ENCODE data around the gene SALL3. TPM values are rescaled to one million over a fixed set of nuclear protein-coding genes. Genes with fewer than 3 reads are reported as not detected.

SALL3 gene
- total RNA-seq, 2 donors from 2014 or later, result not detected

DNA sequence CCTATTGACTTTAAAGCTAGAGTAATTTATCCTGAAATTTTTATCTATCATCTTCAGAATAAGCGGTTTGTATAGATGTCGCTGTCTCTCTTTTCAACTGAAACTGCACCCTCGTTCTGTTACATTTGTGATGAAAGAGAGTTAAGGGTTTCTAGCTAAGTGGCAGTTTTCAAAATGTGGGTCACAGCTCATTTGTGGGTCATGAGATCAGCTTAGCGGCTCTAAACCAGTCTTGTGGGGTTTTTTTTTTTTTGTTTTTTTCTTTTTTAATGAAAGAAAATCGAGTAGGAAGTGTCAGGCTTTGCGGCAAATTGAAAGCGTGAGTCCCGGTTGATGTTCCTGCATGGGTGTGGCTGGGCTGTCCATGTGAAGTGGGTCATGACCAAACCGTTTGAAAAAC lies 31.2 kb downstream of the SALL3 start:
- ATAC-seq, result peak; percentile 77
- no peaks in the 10 kb centered on the region for H3K9me3 ChIP-seq (ENCODE audit: control insufficient read depth, low read length, poor library complexity, severe bottlenecking)
- Mint-ChIP-seq H3K27ac (peak overlapping the region; percentile 88), H3K4me1 (no peaks in the 10 kb centered on the region), H3K36me3 (ENCODE audit: low read depth) (no peaks in the 10 kb centered on the region), H3K27me3 (peaks cover 32% of the 10 kb centered on the region), H3K4me3 (peak overlapping the region; percentile 13)
- DNase-seq, result no peak

DNA sequence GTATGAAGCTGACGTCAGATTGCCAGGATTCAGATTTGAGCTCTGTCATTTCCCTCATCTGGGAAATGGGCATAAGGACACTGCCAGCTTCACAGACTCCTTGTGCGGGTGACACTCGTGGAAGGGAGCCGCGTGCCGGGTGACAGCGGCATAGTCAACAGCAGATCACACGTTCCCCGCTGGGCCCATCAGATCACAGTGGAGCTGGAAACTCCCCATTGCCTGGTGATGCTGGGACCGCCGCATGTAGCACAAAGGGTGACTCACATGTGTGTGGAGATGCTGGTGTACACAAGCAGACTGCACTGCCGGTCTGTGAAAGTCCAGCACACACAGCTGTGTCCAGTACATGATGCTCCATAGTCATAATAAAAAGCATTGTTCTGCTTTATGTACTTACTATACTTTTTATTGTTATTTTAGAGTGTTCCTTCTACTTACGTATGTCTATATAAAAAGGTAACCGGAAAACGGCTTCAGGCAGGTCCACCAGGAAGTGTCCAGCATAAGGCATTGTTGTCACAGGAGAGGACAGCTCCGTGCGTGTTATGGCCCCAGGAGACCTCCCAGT lies 31.8 kb downstream of the SALL3 start:
- H3K9me3 ChIP-seq (ENCODE audit: control insufficient read depth, low read length, poor library complexity, severe bottlenecking), result no peaks in the 10 kb centered on the region
- Mint-ChIP-seq H3K36me3 (ENCODE audit: low read depth) (no peaks in the 10 kb centered on the region), H3K27ac (peak overlapping the region; percentile 88), H3K4me1 (no peaks in the 10 kb centered on the region), H3K4me3 (peak overlapping the region; percentile 13), H3K27me3 (peaks cover 32% of the 10 kb centered on the region)
- ATAC-seq, result peak; percentile 85
- peak in 1 of 3 donors; percentile 18 for DNase-seq

DNA sequence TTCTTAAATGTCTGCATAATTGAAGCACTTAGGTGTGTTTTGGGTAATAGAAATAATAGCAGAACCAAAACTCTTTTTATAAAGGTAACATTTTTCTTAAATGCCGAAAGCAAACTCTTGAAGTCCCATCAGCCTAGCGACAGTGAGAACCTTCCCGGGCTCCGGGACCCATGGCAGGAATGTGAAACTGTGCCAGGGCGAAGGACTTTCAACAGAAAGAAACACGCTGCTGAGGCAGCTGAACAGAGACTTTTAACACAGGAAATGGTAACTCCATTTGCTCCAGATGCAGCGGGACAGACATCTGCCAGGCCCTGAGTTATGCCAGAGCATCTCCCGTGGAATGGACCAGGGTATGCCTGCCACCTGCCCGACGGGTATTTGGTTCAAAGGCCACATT lies 34.3 kb downstream of the SALL3 start:
- no peaks in the 10 kb centered on the region for H3K9me3 ChIP-seq (ENCODE audit: control insufficient read depth, low read length, poor library complexity, severe bottlenecking)
- Mint-ChIP-seq H3K4me3 (no peak overlapping the region), H3K27ac (no peak overlapping the region), H3K4me1 (no peaks in the 10 kb centered on the region), H3K36me3 (ENCODE audit: low read depth) (no peaks in the 10 kb centered on the region), H3K27me3 (peaks cover 33% of the 10 kb centered on the region)
- no peak for ATAC-seq
- no peak for DNase-seq

DNA sequence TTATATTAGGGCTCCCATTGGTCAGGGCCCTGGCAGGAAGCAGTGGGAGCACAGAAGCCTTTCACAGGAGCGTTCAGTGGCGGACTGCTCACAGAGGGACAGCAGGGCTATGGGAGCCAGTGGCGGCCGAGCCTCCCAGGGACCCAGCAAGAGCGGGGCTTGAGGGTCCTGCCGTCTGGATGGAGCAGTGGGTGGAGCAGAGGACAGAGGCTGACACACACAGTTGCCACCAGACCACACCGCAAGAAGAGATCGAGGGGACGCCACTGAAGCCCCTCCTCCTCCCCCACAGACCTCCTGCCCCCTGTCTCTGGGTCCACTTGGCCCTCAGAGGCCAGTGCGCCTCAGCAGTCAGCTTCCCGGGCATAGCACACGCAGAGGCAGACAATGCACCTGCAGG lies 39.3 kb downstream of the SALL3 start:
- ATAC-seq (no peak), DNase-seq (no peak)
- no peaks in the 10 kb centered on the region for H3K4me1 Mint-ChIP-seq
- no peak overlapping the region for H3K27ac Mint-ChIP-seq
- H3K27me3 Mint-ChIP-seq, result peaks cover 34% of the 10 kb centered on the region
- no peaks in the 10 kb centered on the region for H3K36me3 Mint-ChIP-seq (ENCODE audit: low read depth)
- no peak overlapping the region for H3K4me3 Mint-ChIP-seq
- no peaks in the 10 kb centered on the region for H3K9me3 ChIP-seq (ENCODE audit: control insufficient read depth, low read length, poor library complexity, severe bottlenecking)

DNA sequence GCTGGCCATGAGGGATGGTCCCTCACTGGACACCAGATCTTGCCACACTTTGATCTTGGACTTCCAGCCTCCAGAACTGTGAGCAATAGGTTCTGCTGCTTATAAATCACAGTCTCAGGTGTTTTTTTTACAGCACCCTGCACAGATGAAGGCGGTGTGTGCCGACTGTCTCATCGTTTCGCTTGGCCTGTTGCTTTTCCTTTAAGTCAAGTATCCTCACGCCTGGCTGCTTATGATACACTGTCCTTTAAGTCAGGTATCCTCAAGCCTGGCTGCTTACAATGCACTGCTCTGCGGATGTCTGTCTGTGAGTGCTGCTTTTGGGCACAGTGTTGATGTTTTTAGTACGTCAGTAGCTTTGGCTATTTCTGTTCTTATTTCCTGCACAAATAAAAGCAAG lies 40.3 kb downstream of the SALL3 start:
- H3K27me3 Mint-ChIP-seq, result peaks cover 37% of the 10 kb centered on the region
- H3K27ac Mint-ChIP-seq, result no peak overlapping the region
- no peak for ATAC-seq
- H3K4me1 Mint-ChIP-seq, result no peaks in the 10 kb centered on the region
- no peaks in the 10 kb centered on the region for H3K9me3 ChIP-seq (ENCODE audit: control insufficient read depth, low read length, poor library complexity, severe bottlenecking)
- no peak overlapping the region for H3K4me3 Mint-ChIP-seq
- H3K36me3 Mint-ChIP-seq (ENCODE audit: low read depth), result no peaks in the 10 kb centered on the region
- no peak for DNase-seq

DNA sequence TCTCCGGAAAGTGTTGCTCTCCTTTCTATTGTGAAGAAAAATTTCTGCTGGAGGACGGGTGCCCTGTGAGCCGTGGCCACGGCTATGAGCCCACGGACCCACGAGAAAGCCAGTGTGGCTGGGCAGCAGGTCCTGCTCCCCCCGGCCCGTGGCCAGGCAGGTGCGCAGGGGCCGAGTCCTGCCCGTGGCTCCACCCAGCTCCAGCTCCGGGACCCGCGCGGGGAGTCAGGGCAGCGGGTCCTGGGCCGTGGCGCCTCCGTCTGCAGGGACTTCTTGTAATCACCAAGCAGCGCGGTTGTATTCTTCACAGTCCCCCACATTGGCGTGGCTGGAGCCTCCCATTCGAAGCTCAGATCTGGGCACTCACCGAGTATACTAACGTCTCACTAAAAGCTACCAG lies 43.0 kb downstream of the SALL3 start:
- H3K9me3 ChIP-seq (ENCODE audit: control insufficient read depth, low read length, poor library complexity, severe bottlenecking), result no peaks in the 10 kb centered on the region
- Mint-ChIP-seq H3K27ac (no peak overlapping the region), H3K4me3 (no peak overlapping the region), H3K27me3 (peaks cover 32% of the 10 kb centered on the region), H3K36me3 (ENCODE audit: low read depth) (no peaks in the 10 kb centered on the region), H3K4me1 (no peaks in the 10 kb centered on the region)
- no peak for ATAC-seq
- no peak for DNase-seq

DNA sequence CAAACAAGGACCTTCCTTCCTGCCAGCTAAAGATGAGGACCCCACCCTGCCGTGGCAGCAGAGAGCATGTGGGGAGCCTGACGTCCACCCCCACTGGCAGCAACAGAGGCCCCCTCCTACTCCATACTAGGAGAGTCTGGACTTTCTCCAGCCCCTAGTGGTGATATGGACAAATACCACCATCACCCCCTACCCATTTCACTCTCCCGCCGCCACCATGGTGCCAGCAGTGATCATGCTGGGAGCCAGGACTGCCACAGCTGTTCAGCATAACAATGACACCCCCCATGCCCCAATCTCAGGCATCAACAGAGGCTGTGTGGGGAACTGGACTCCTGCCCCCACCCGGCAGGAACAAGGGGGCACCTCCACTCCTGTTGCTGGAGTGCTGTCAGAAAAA lies 46.9 kb downstream of the SALL3 start:
- Mint-ChIP-seq H3K4me3 (no peak overlapping the region), H3K27me3 (peaks cover 8% of the 10 kb centered on the region), H3K36me3 (ENCODE audit: low read depth) (no peaks in the 10 kb centered on the region), H3K27ac (no peak overlapping the region), H3K4me1 (no peaks in the 10 kb centered on the region)
- DNase-seq (no peak), ATAC-seq (no peak)
- H3K9me3 ChIP-seq (ENCODE audit: control insufficient read depth, low read length, poor library complexity, severe bottlenecking), result no peaks in the 10 kb centered on the region

DNA sequence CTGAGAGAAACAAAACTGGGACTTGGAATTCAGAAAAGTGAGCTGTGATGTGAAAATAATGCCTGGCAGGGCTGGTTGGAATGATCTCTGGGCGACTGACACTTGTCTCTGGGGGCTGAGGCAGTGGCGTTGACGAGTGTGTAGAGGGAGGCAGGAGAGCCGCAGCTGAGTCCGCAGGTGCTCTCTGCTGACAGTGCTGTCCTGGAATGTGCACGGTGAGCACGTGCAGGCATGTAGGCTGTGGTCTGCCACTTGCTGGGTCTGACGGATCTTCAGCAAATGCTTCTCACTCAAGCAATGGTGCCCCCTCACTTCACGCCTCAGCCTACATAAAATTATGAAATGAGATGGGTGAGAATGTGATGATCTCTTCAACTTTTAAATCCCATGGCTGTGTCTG lies 51.1 kb downstream of the SALL3 start:
- no peaks in the 10 kb centered on the region for H3K4me1 Mint-ChIP-seq
- no peaks in the 10 kb centered on the region for H3K36me3 Mint-ChIP-seq (ENCODE audit: low read depth)
- H3K9me3 ChIP-seq (ENCODE audit: control insufficient read depth, low read length, poor library complexity, severe bottlenecking), result no peaks in the 10 kb centered on the region
- no peak overlapping the region for H3K27ac Mint-ChIP-seq
- ATAC-seq, result no peak
- DNase-seq, result no peak
- no peaks in the 10 kb centered on the region for H3K27me3 Mint-ChIP-seq
- H3K4me3 Mint-ChIP-seq, result no peak overlapping the region

DNA sequence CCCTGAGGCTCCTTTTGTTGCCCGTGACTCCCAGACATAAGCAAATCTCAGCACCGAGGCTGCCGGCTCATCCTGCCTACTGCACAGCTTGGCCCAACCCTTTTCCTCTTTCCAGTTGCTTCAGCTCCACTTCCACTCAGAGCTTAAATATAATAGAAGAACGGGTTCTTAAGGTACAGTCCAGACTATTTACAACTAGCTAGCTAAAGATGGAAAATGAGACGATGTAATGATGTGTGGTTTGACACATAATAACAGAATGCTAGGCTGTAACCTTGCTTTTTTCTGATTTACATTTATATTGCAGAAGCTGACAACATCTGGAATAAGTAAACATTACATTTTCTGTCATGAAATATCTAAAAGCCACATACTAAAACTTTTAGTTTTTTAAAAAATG lies 62.7 kb downstream of the SALL3 start:
- H3K9me3 ChIP-seq (ENCODE audit: control insufficient read depth, low read length, poor library complexity, severe bottlenecking), result no peaks in the 10 kb centered on the region
- Mint-ChIP-seq H3K27me3 (peaks cover 19% of the 10 kb centered on the region), H3K4me1 (no peaks in the 10 kb centered on the region), H3K27ac (no peak overlapping the region), H3K4me3 (no peak overlapping the region), H3K36me3 (ENCODE audit: low read depth) (peaks cover 2% of the 10 kb centered on the region)
- ATAC-seq, result no peak
- no peak for DNase-seq

DNA sequence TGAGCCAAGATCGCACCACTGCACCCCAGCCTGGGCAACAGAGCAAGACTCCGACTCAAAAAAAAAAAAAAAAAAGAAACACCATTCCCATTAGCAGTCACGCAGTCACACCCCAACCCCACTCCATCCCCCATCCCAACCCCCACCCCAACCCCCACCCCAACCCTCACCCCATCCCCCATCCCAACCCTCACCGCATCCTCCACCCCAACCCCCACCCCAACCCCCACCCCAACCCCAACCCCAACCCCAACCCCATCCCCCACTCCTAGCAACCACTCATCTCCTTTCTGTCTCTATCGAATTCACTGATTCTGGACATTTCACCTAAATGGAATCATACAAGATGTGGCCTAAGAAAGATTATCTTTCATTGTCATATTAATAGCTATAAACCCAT lies 63.7 kb downstream of the SALL3 start:
- no peak for ATAC-seq

DNA sequence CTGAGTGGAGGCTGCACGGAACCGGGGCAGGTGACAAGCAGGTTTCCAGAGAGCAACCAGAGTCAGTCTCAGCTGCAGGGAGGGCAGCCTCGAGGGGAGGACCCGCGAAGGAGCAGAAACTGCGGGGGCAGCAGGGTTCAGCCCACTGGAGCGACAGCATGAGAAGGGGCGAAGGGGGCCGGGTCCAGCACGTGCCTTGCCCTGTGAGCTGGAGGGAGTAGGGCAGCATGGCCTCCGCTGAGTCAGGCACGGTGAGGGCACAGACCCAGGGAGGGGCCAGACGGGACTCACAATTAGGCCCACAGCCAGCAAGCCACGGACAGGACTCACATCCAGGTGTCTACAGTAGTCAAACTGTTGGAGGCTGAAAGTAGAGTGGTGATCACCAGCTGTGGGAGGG lies 66.9 kb downstream of the SALL3 start:
- no peaks in the 10 kb centered on the region for H3K9me3 ChIP-seq (ENCODE audit: control insufficient read depth, low read length, poor library complexity, severe bottlenecking)
- H3K4me3 Mint-ChIP-seq, result no peak overlapping the region
- no peak for DNase-seq
- no peak overlapping the region for H3K27ac Mint-ChIP-seq
- ATAC-seq, result no peak
- H3K4me1 Mint-ChIP-seq, result no peaks in the 10 kb centered on the region
- H3K27me3 Mint-ChIP-seq, result peaks cover 11% of the 10 kb centered on the region
- H3K36me3 Mint-ChIP-seq (ENCODE audit: low read depth), result peaks cover 2% of the 10 kb centered on the region

More for the DNA sequence above, 63.7 kb downstream of the SALL3 start:
- peaks cover 19% of the 10 kb centered on the region for H3K27me3 Mint-ChIP-seq
- peaks cover 2% of the 10 kb centered on the region for H3K36me3 Mint-ChIP-seq (ENCODE audit: low read depth)
- H3K4me3 Mint-ChIP-seq, result no peak overlapping the region
- H3K4me1 Mint-ChIP-seq, result no peaks in the 10 kb centered on the region
- H3K9me3 ChIP-seq (ENCODE audit: control insufficient read depth, low read length, poor library complexity, severe bottlenecking), result no peaks in the 10 kb centered on the region
- no peak for DNase-seq
- H3K27ac Mint-ChIP-seq, result no peak overlapping the region

DNA sequence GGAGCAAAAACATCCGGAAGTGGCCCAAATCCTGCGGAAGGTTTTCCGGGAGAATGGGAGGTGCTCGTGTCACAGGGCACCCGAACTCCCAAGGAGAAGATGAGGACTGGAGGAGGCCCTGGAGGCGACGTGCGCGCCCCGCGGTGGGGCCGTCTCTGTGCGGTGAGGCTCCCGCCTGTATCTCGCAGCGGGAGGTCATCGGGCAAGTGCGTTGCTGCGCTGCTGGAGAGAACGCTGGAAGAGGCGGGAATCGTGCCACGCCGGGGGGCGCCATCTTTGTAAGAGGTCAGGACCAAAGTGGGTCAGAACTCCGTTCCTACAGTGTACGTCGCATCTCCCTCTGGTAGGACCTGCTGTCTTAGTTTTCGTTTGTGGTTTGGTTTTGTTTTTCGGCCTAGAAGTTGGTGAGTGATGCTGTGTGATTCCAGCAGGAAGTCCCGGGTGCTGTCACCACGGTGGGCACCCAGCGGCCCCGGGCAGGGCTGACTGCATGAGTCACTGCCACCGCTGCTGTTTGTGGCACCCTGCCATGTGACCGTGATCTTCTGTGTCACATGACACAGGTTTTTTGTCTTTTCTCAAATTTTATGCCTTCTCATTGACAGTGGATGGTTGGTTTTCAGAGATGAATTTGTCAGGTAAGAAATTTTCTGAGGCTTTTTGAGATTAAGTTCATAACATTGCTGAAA lies 68.1 kb downstream of the SALL3 start:
- ATAC-seq, result peak; percentile 35
- Mint-ChIP-seq H3K27me3 (peaks cover 14% of the 10 kb centered on the region), H3K36me3 (ENCODE audit: low read depth) (peaks cover 2% of the 10 kb centered on the region), H3K4me1 (no peaks in the 10 kb centered on the region), H3K4me3 (no peak overlapping the region), H3K27ac (no peak overlapping the region)
- DNase-seq, result no peak
- no peaks in the 10 kb centered on the region for H3K9me3 ChIP-seq (ENCODE audit: control insufficient read depth, low read length, poor library complexity, severe bottlenecking)

DNA sequence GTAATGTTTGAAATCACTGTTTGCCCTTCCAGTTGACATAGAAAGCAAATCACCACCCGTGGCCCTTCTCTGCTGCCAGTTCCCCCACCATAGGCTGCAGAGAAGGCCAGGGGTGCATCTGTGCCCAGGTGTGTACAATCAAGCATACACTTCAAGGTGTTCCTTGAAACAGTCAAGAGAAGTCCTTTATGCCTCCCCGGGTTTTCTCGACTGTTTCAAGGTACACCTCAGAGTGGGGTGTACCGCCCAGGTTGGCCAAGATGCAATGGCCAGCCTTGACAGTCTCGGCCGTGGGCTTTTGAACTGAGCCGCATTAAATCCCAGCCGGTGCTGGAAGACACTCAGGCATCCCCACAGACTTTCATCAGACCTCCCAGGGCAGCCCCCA lies 68.6 kb downstream of the SALL3 start:
- Mint-ChIP-seq H3K4me1 (peaks cover 3% of the 10 kb centered on the region), H3K36me3 (ENCODE audit: low read depth) (no peaks in the 10 kb centered on the region), H3K27ac (no peak overlapping the region), H3K4me3 (no peak overlapping the region), H3K27me3 (peaks cover 20% of the 10 kb centered on the region)
- DNase-seq (no peak), ATAC-seq (no peak)
- H3K9me3 ChIP-seq (ENCODE audit: control insufficient read depth, low read length, poor library complexity, severe bottlenecking), result no peaks in the 10 kb centered on the region

DNA sequence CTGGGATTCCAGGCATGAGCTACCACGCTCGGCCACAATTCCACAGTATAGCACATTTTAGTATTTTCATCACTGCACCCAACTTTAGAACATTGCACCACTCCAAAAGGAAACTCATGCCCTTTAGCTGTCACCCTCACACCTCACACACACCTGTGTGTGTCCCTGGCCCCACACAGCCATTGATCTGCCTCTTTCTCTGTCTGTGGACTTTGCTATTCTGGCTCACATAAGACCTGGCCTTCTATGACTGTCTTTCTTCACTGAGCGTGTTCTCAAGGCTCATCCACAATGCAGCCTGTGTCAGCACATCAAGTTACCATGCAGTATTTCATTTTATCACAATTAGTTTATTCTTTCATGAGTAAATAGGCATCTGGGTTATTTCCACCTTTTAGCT lies 69.9 kb downstream of the SALL3 start:
- Mint-ChIP-seq H3K27ac (no peak overlapping the region), H3K36me3 (ENCODE audit: low read depth) (no peaks in the 10 kb centered on the region), H3K4me3 (no peak overlapping the region), H3K27me3 (peaks cover 31% of the 10 kb centered on the region), H3K4me1 (peaks cover 3% of the 10 kb centered on the region)
- DNase-seq (no peak), ATAC-seq (no peak)
- H3K9me3 ChIP-seq (ENCODE audit: control insufficient read depth, low read length, poor library complexity, severe bottlenecking), result no peaks in the 10 kb centered on the region
